ENCODE results near the gene SLC6A4. TPM values are rescaled to one million over a fixed set of nuclear protein-coding genes. Genes with fewer than 3 reads are reported as not detected.

SLC6A4 gene
- total RNA-seq, 1 donor from 2014 or later: not detected

- no peak overlapping the region for H3K27ac Mint-ChIP-seq (ENCODE audit: unreplicated experiment)
- no peak for DNase-seq (ENCODE audit: low read depth, low spot score)
- H3K36me3 Mint-ChIP-seq (ENCODE audit: low read depth): no peaks in the 10 kb centered on the region
- H3K27me3 Mint-ChIP-seq (ENCODE audit: low read depth): peaks cover 3% of the 10 kb centered on the region
- H3K9me3 Mint-ChIP-seq: no peaks in the 10 kb centered on the region
- no peak overlapping the region for H3K4me3 Mint-ChIP-seq
- H3K4me1 Mint-ChIP-seq: no peaks in the 10 kb centered on the region
- TF ChIP-seq CTCF (conservative IDR thresholded peaks at IDR 0.05): no peak
Measured at GRCh38 chr17:30212750-30213149, 22.7 kb downstream of the SLC6A4 start.

GRCh38 chr17:30211371-30211770, 24.1 kb downstream of the SLC6A4 start:
- DNase-seq (ENCODE audit: low read depth, low spot score): no peak
- TF ChIP-seq CTCF (conservative IDR thresholded peaks at IDR 0.05): no peak
- no peaks in the 10 kb centered on the region for H3K4me1 Mint-ChIP-seq
- peaks cover 3% of the 10 kb centered on the region for H3K27me3 Mint-ChIP-seq (ENCODE audit: low read depth)
- H3K36me3 Mint-ChIP-seq (ENCODE audit: low read depth): no peaks in the 10 kb centered on the region
- H3K27ac Mint-ChIP-seq (ENCODE audit: unreplicated experiment): no peak overlapping the region
- no peaks in the 10 kb centered on the region for H3K9me3 Mint-ChIP-seq
- H3K4me3 Mint-ChIP-seq: no peak overlapping the region

GRCh38 chr17:30210901-30211300, 24.6 kb downstream of the SLC6A4 start:
- no peaks in the 10 kb centered on the region for H3K9me3 Mint-ChIP-seq
- TF ChIP-seq CTCF (conservative IDR thresholded peaks at IDR 0.05): no peak
- H3K36me3 Mint-ChIP-seq (ENCODE audit: low read depth): no peaks in the 10 kb centered on the region
- no peak overlapping the region for H3K27ac Mint-ChIP-seq (ENCODE audit: unreplicated experiment)
- DNase-seq (ENCODE audit: low read depth, low spot score): no peak
- peaks cover 3% of the 10 kb centered on the region for H3K27me3 Mint-ChIP-seq (ENCODE audit: low read depth)
- H3K4me1 Mint-ChIP-seq: no peaks in the 10 kb centered on the region
- no peak overlapping the region for H3K4me3 Mint-ChIP-seq

- Mint-ChIP-seq H3K27me3 (ENCODE audit: low read depth) (peaks cover 3% of the 10 kb centered on the region), H3K36me3 (ENCODE audit: low read depth) (no peaks in the 10 kb centered on the region), H3K27ac (ENCODE audit: unreplicated experiment) (no peak overlapping the region), H3K9me3 (no peaks in the 10 kb centered on the region), H3K4me3 (no peak overlapping the region), H3K4me1 (no peaks in the 10 kb centered on the region)
- no peak for TF ChIP-seq CTCF (conservative IDR thresholded peaks at IDR 0.05)
- no peak for DNase-seq (ENCODE audit: low read depth, low spot score)
Measured at GRCh38 chr17:30210366-30210765, 25.1 kb downstream of the SLC6A4 start.

- Mint-ChIP-seq H3K36me3 (ENCODE audit: low read depth) (no peaks in the 10 kb centered on the region), H3K27ac (ENCODE audit: unreplicated experiment) (no peak overlapping the region), H3K27me3 (ENCODE audit: low read depth) (peaks cover 3% of the 10 kb centered on the region), H3K4me1 (no peaks in the 10 kb centered on the region), H3K9me3 (no peaks in the 10 kb centered on the region), H3K4me3 (no peak overlapping the region)
- TF ChIP-seq CTCF (conservative IDR thresholded peaks at IDR 0.05): no peak
- no peak for DNase-seq (ENCODE audit: low read depth, low spot score)
Measured at GRCh38 chr17:30209930-30210329, 25.6 kb downstream of the SLC6A4 start.

- Mint-ChIP-seq H3K27me3 (ENCODE audit: low read depth) (peaks cover 3% of the 10 kb centered on the region), H3K9me3 (no peaks in the 10 kb centered on the region), H3K27ac (ENCODE audit: unreplicated experiment) (no peak overlapping the region), H3K4me3 (no peak overlapping the region), H3K36me3 (ENCODE audit: low read depth) (no peaks in the 10 kb centered on the region), H3K4me1 (no peaks in the 10 kb centered on the region)
- TF ChIP-seq CTCF (conservative IDR thresholded peaks at IDR 0.05): no peak
- DNase-seq (ENCODE audit: low read depth, low spot score): no peak
Measured at GRCh38 chr17:30208214-30208613, 27.3 kb downstream of the SLC6A4 start.
